GM10266 (cell line): ENCODE measurements around the gene BRMS1.

Experiments
- DNase-seq: peaks from one replicate; pipeline ENCODE4 v3.0.0; 2012; ENCODE audit errors: extremely low spot score
- TF ChIP-seq, protein P1 (sequence below): IDR thresholded peaks from 2 replicates; pipeline ENCODE4 v1.5.1; 2012; ENCODE audit warnings: mild to moderate bottlenecking, low read depth; ENCODE audit not compliant: control insufficient read depth, insufficient read depth; ENCODE audit errors: missing control alignments

BRMS1 gene

GRCh38 chr11:66343176-66343575 is 1.7 kb downstream of the BRMS1 start:
- no peak for DNase-seq

GRCh38 chr11:66341502-66342126 is 3.3 kb downstream of the BRMS1 start:
- no peak for DNase-seq
- TF ChIP-seq, protein P1, sequence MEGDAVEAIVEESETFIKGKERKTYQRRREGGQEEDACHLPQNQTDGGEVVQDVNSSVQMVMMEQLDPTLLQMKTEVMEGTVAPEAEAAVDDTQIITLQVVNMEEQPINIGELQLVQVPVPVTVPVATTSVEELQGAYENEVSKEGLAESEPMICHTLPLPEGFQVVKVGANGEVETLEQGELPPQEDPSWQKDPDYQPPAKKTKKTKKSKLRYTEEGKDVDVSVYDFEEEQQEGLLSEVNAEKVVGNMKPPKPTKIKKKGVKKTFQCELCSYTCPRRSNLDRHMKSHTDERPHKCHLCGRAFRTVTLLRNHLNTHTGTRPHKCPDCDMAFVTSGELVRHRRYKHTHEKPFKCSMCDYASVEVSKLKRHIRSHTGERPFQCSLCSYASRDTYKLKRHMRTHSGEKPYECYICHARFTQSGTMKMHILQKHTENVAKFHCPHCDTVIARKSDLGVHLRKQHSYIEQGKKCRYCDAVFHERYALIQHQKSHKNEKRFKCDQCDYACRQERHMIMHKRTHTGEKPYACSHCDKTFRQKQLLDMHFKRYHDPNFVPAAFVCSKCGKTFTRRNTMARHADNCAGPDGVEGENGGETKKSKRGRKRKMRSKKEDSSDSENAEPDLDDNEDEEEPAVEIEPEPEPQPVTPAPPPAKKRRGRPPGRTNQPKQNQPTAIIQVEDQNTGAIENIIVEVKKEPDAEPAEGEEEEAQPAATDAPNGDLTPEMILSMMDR, result no peak

More at GRCh38 chr11:66343176-66343575, 1.7 kb downstream of the BRMS1 start:
- TF ChIP-seq, protein P1, result no peak

GRCh38 chr11:66340596-66341501 is 4.1 kb downstream of the BRMS1 start:
- no peak for DNase-seq
- TF ChIP-seq, protein P1, result no peak

- TF ChIP-seq, protein P1, result no peak
- no peak for DNase-seq
Measured at GRCh38 chr11:66339686-66340483, 5.0 kb downstream of the BRMS1 start.

DNA sequence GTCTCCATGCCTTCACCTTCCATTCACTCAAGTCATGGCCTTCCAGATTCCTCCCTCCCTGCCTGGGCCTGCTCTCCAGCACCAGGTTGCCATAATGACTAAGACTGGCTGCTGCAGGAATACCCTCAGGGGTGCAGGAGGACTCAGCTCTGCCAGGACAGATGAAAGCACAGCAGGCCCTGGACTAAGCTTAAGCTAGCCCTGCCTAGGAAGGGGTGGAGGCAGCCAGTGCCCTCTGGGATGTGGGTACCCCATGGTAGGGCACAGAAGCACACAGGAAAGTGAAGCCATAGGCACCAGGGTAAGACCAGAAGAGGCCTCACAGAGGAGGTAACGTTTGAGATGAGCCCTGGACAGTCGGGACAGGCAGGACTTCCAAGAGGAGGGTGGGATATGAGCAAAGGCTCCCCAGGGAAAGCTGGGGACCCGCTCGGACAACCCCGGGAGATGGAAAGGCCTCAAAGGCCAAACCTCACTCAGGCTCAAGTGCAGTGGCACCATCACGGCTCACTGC is 5.7 kb downstream of the BRMS1 start:
- TF ChIP-seq, protein P1, result no peak
- DNase-seq, result no peak

DNA sequence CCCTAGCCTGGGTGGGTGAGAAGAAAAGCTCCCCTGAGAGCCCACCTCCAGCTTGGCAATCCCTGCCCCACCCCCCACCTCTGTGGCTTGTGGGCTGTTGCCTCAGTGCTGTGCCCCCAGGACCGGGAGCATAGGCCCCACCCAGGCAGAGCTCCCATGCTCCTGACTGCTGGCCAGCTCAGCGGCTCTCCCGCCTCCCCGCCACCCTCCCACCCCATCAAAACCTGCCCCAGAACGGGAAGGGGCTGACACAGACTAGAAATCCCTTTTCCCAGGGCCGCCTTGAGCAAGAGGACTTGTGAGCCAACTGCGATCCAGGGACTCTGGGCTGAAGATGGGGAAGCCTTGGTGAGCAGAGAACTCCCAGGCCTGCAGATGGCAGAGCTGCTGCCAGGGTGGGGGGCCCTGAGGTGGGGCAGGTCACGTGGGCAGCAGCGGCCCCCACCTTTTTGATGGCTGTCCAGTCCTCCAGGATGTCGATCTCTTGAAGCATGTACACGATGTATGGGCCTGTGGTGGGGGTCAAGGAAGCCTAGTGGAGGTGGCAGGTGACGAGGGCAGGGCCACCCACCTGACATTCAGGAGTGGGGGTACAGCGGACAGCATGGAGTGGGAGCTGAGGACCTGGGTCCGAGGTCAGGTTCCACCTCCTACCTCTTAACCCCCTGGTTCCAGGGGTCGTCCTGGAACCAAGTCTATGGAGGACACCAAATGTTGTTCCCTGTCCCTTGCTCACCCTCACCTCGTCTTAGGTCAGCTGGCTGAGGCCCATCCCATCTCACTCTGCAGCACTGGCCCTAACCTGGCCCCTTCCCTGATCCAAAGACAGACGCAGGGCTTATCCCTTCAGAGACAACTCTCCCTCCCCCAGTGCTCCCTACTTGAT is 6.4 kb downstream of the BRMS1 start:
- TF ChIP-seq, protein P1, result no peak

More for the DNA sequence above, 6.4 kb downstream of the BRMS1 start:
- DNase-seq, result no peak
